ENCODE results near the gene ANTXR2.
A peak's percentile ranks its signal among the peaks of the same experiment; 100 is the strongest.

ANTXR2 gene

DNA sequence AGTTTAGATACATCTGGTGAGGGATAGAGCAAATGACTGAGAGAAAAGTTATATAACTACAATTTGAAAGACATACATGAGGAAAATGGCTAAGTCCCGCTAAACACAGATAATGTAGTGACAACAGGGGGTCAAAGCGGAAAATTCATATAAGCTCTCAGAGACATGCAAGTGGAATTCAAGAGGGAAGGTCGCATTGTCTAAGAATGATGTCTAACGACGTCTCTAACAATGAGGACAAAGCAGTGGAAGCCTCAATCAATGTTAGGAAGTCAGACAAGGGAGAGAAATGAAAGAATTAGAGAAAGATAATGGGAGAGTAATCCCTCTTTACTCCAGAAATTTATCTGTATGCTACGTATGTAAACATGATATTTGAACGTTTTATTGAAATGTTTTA, 113.4 kb downstream of the ANTXR2 start:
- TF ChIP-seq POLR2AphosphoS5 (IDR thresholded peaks at IDR 0.05; ENCODE audit: low read depth, low read length) (no peak), POLR2A (IDR thresholded peaks at IDR 0.05; ENCODE audit: low read depth, low read length) (no peak), TAF1 (IDR thresholded peaks at IDR 0.05; ENCODE audit: borderline replicate concordance, low read depth, low read length) (no peak)
- no peak for DNase-seq (ENCODE audit: insufficient read length)
- no peak for FAIRE-seq

- DNase-seq (ENCODE audit: insufficient read length) (no peak), FAIRE-seq (no peak)
- TF ChIP-seq TAF1 (IDR thresholded peaks at IDR 0.05; ENCODE audit: borderline replicate concordance, low read depth, low read length) (no peak), POLR2A (IDR thresholded peaks at IDR 0.05; ENCODE audit: low read depth, low read length) (no peak), POLR2AphosphoS5 (IDR thresholded peaks at IDR 0.05; ENCODE audit: low read depth, low read length) (no peak)
Observed at GRCh38 chr4:79958466-79959264, 114.4 kb downstream of the ANTXR2 start.

GRCh38 chr4:79949178-79949577, 123.9 kb downstream of the ANTXR2 start:
- no peak for DNase-seq (ENCODE audit: insufficient read length)
- no peak for TF ChIP-seq POLR2AphosphoS5 (IDR thresholded peaks at IDR 0.05; ENCODE audit: low read depth, low read length)
- TF ChIP-seq TAF1 (IDR thresholded peaks at IDR 0.05; ENCODE audit: borderline replicate concordance, low read depth, low read length): no peak
- TF ChIP-seq POLR2A (IDR thresholded peaks at IDR 0.05; ENCODE audit: low read depth, low read length): no peak
- no peak for FAIRE-seq

DNA sequence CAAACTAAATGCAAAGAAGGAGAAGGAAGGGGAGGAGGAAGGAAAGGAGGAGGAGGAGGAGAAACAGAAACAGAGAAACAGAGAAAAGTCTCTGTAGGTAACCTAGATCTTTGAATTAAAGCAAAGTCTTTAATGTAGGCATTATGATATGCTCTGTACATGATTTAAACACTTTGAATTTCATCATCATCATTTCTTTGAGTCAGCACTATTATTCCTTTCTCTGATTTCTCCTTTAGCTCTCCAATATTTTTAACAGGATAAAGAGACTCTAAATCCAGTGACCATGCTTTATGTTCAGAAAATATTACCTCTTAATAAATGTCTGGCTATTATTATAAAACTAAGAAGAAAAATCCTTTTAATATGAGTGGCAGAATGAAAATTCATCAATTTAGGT, 124.3 kb downstream of the ANTXR2 start:
- DNase-seq (ENCODE audit: insufficient read length) (no peak), FAIRE-seq (no peak)
- TF ChIP-seq TAF1 (IDR thresholded peaks at IDR 0.05; ENCODE audit: borderline replicate concordance, low read depth, low read length): no peak
- TF ChIP-seq POLR2AphosphoS5 (IDR thresholded peaks at IDR 0.05; ENCODE audit: low read depth, low read length): no peak
- TF ChIP-seq POLR2A (IDR thresholded peaks at IDR 0.05; ENCODE audit: low read depth, low read length): no peak

DNA sequence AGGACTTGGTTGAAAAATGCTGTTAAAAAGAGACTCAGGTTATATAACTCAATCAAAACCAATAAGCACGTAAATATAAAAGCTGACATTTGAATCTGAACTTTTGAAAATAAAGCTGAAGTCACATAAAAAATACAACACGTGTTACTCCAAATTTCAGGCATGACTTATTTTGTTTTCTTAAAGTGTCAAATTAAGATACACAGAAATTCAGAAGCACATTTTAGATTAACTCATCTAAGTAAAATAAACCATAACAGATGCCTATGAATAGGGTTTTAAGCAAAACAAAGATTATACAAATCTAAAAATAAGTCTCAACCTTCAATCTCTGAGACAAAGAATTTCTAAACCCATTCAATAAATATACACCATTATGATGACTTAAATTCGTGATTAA, 124.8 kb downstream of the ANTXR2 start:
- TF ChIP-seq POLR2AphosphoS5 (IDR thresholded peaks at IDR 0.05; ENCODE audit: low read depth, low read length): no peak
- no peak for TF ChIP-seq TAF1 (IDR thresholded peaks at IDR 0.05; ENCODE audit: borderline replicate concordance, low read depth, low read length)
- TF ChIP-seq POLR2A (IDR thresholded peaks at IDR 0.05; ENCODE audit: low read depth, low read length): no peak
- no peak for FAIRE-seq
- no peak for DNase-seq (ENCODE audit: insufficient read length)

GRCh38 chr4:79947386-79947785, 125.6 kb downstream of the ANTXR2 start:
- TF ChIP-seq TAF1 (IDR thresholded peaks at IDR 0.05; ENCODE audit: borderline replicate concordance, low read depth, low read length) (no peak), POLR2AphosphoS5 (IDR thresholded peaks at IDR 0.05; ENCODE audit: low read depth, low read length) (no peak), POLR2A (IDR thresholded peaks at IDR 0.05; ENCODE audit: low read depth, low read length) (no peak)

GRCh38 chr4:79935274-79935673, 137.8 kb downstream of the ANTXR2 start:
- no peak for TF ChIP-seq TAF1 (IDR thresholded peaks at IDR 0.05; ENCODE audit: borderline replicate concordance, low read depth, low read length)
- no peak for TF ChIP-seq POLR2A (IDR thresholded peaks at IDR 0.05; ENCODE audit: low read depth, low read length)
- no peak for TF ChIP-seq POLR2AphosphoS5 (IDR thresholded peaks at IDR 0.05; ENCODE audit: low read depth, low read length)
- FAIRE-seq (no peak), DNase-seq (ENCODE audit: insufficient read length) (no peak)

More at GRCh38 chr4:79947386-79947785, 125.6 kb downstream of the ANTXR2 start:
- no peak for FAIRE-seq
- no peak for DNase-seq (ENCODE audit: insufficient read length)

- TF ChIP-seq TAF1 (IDR thresholded peaks at IDR 0.05; ENCODE audit: borderline replicate concordance, low read depth, low read length): no peak
- no peak for TF ChIP-seq POLR2AphosphoS5 (IDR thresholded peaks at IDR 0.05; ENCODE audit: low read depth, low read length)
- TF ChIP-seq POLR2A (IDR thresholded peaks at IDR 0.05; ENCODE audit: low read depth, low read length): no peak
- DNase-seq (ENCODE audit: insufficient read length) (no peak), FAIRE-seq (no peak)
Observed at GRCh38 chr4:79934660-79935059, 138.4 kb downstream of the ANTXR2 start.

GRCh38 chr4:79927931-79928330, 145.1 kb downstream of the ANTXR2 start:
- FAIRE-seq (no peak), DNase-seq (ENCODE audit: insufficient read length) (no peak)
- TF ChIP-seq POLR2AphosphoS5 (IDR thresholded peaks at IDR 0.05; ENCODE audit: low read depth, low read length) (no peak), TAF1 (IDR thresholded peaks at IDR 0.05; ENCODE audit: borderline replicate concordance, low read depth, low read length) (no peak)

GRCh38 chr4:79923281-79923680, 149.7 kb downstream of the ANTXR2 start:
- FAIRE-seq (peak; percentile 62), DNase-seq (ENCODE audit: insufficient read length) (no peak)
- TF ChIP-seq POLR2A (IDR thresholded peaks at IDR 0.05; ENCODE audit: low read depth, low read length) (no peak), TAF1 (IDR thresholded peaks at IDR 0.05; ENCODE audit: borderline replicate concordance, low read depth, low read length) (no peak), POLR2AphosphoS5 (IDR thresholded peaks at IDR 0.05; ENCODE audit: low read depth, low read length) (no peak)

GRCh38 chr4:79922011-79922410, 151.0 kb downstream of the ANTXR2 start:
- no peak for FAIRE-seq
- no peak for TF ChIP-seq POLR2A (IDR thresholded peaks at IDR 0.05; ENCODE audit: low read depth, low read length)
- no peak for TF ChIP-seq POLR2AphosphoS5 (IDR thresholded peaks at IDR 0.05; ENCODE audit: low read depth, low read length)
- no peak for TF ChIP-seq TAF1 (IDR thresholded peaks at IDR 0.05; ENCODE audit: borderline replicate concordance, low read depth, low read length)
- DNase-seq (ENCODE audit: insufficient read length): no peak

- DNase-seq (ENCODE audit: insufficient read length) (no peak), FAIRE-seq (no peak)
- TF ChIP-seq TAF1 (IDR thresholded peaks at IDR 0.05; ENCODE audit: borderline replicate concordance, low read depth, low read length) (no peak), POLR2AphosphoS5 (IDR thresholded peaks at IDR 0.05; ENCODE audit: low read depth, low read length) (no peak), POLR2A (IDR thresholded peaks at IDR 0.05; ENCODE audit: low read depth, low read length) (no peak)
Observed at GRCh38 chr4:79920163-79920853, 152.7 kb downstream of the ANTXR2 start.

All from GM12892 (cell line).